GM11168 (cell line): ENCODE results near the gene HEXIM1.

Experiments
- in situ Hi-C: fragments of 300-500 bp; cut with MboI; formaldehyde crosslinking; loops from one replicate; pipeline ENCODE4 v1.12.0; 2022; ENCODE audit warnings: low sequenced_read_pairs; ENCODE audit not compliant: unreplicated experiment

HEXIM1 gene

DNA sequence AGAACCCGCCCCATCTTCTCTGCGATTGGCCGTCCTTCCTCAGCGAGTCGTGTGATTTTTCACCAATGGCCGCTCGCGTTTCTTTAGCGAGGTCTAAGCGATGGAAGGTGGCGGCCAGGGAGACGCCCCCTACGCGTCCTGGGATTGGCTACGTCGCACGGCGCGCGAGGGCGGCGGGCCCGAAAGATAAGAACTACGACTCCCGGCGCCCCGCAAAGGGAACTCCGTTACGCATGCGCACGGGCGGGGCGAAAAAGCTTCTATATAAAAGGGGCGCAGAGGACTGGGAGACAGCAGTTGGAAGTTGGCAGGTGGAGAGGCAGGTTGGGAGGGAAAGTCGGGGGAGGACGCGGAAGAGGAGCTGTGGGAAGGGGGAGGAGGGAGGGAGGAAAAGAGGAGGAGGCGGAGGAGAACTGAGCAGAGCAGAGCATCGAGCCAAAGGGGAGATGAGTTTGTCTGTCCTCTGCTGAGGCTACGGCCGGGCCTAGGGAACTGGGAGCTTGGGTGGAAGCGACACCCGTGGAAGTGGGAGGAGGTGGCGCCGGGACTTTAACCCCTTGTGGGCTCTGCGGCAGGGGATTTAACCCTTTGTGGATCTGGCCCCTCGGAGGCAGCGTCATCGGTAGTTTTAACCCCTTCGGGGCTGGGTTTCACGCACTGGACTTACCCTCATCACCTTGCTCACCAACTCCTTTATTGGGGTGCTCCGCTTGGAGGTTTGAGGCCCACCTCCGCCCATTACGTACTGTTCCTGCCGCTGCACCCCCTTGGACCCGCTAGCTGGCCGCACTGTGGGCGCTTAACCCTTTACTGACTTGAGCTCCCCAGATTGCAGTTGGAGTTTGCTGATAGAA is at the start of gene HEXIM1:
HEXIM1 (plus strand) TSS at position 293 of the 854 bp plus-strand sequence. CDS start 716 bp downstream, outside the sequence.
- in situ Hi-C loops, result loop anchor here (10.0 kb wide), 1 partner anchor 46 kb away; no protein-coding TSS in a partner anchor

DNA sequence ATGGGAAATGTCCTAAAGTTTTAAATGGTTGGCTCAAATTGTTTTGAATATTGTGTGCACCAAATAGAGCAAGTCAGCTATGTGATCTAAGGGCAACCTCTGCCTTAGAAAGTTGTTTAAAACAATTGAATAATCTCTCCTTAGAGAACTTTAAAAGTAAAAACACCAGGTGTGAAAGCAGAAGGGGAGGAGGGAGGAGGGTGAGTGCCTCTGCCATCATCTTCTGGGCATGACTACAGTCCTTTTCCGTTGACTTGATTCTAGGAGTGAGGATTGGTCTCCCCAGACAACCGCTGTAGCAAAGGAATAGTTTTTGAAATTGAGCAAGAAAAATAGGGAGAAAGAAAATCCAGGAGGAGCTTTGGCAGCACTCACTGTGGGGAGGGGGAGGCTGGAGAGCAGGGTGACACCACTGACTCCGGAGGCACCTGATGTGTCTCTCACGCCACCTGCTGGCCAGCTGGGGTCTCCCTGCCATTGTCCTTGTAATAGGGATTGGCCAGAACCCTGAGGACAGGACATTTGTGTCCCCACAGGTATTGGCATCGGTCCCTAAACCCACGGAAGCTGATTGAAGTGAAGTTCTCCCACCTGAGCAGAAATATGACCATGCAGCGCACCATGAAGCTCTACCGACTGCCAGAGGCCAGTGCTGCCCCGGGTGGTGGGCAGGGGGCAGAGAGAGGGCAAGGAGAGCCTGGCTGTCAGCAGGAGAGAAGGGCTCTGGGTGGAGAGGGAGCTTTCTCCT is 49.2 kb upstream of the HEXIM1 start:
- in situ Hi-C loops, result no loop called here

GRCh38 chr17:45101546-45101882 is 46.8 kb upstream of the HEXIM1 start:
- in situ Hi-C loops, result no loop called here

- in situ Hi-C loops, result no loop called here
These were observed 46.1 kb upstream of the HEXIM1 start for GRCh38 chr17:45101883-45102811.

DNA sequence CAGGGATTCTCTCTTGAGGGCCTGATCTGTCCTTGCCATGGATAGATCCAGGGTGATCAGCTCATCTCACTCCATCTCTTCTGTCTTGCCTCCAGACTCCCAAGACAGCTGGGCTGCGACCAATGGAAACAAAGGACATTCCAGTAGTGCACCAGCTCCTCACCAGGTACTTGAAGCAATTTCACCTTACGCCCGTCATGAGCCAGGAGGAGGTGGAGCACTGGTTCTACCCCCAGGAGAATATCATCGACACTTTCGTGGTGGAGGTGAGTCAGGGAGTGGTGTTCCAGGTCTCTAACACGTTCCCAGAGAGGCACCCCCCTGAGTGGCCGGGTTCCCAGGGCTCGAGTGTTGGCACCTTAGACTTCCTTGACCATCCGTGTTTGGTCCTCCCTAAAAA is 45.4 kb upstream of the HEXIM1 start:
- in situ Hi-C loops, result no loop called here

DNA sequence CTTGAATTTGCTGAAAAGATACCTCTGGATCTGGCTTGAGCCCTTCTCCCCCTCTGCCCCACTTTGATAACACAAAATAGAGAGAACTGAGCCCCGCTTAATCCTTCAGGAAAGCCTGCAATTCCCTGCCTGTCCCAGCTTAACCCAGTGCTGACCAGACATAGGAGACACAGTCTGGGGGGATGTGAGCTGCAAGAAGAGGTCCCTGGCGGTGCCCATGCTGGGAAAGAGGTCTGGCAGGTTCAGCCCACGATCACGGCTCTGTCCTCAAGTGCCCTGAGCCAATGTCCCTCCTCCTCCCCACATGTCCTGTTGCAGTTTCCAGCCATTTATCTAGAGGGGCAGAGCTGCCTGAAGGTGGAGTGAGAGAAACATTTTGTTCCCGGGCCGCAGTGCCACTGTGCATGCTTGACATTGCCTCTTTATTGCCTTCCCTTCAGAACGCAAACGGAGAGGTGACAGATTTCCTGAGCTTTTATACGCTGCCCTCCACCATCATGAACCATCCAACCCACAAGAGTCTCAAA is 44.9 kb upstream of the HEXIM1 start:
- in situ Hi-C loops, result no loop called here

GRCh38 chr17:45104029-45104428 is 44.2 kb upstream of the HEXIM1 start:
- in situ Hi-C loops, result no loop called here

DNA sequence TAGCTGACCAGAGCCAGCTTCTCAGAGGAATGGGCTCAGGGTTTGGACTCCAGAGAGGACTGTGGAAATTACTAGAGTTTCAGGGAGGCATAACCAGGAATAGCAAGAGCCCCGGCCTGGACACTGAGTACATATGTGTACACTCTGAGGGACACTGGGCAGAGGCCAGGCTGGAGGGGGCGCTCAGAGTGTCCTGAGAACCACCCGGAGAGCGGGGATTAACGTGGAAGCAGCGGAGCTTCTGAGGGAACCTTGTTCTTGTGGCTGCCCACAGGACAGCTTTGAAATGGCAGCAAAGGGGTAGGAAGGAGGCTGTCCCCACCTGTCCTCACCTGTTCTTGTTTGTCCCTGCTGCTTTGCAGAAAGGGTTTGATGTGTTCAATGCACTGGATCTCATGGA is 43.8 kb upstream of the HEXIM1 start:
- in situ Hi-C loops, result no loop called here

- in situ Hi-C loops, result no loop called here
These were observed 43.2 kb upstream of the HEXIM1 start for GRCh38 chr17:45104907-45105624.

- in situ Hi-C loops, result no loop called here
These were observed 42.2 kb upstream of the HEXIM1 start for GRCh38 chr17:45106096-45106495.

DNA sequence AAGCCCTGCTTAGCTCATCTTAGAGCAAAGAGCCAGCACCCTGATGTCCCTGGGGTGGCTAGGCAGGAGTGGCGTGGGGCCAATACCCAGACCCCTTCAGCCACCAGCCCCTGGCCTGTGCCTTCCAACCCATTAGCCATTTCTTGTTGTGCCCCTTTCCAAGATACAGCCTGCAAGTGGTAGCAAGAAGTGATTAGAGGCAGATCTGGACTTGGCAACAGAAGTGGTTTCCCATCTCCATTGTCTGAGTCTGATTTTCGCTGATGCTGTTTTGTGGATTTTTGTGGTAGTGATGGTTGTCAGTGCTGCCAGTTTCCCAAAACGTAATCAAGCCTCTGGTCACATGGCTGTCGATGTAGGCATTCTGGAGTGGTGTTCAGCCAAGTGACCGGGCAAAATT is 41.7 kb upstream of the HEXIM1 start:
- in situ Hi-C loops, result no loop called here

DNA sequence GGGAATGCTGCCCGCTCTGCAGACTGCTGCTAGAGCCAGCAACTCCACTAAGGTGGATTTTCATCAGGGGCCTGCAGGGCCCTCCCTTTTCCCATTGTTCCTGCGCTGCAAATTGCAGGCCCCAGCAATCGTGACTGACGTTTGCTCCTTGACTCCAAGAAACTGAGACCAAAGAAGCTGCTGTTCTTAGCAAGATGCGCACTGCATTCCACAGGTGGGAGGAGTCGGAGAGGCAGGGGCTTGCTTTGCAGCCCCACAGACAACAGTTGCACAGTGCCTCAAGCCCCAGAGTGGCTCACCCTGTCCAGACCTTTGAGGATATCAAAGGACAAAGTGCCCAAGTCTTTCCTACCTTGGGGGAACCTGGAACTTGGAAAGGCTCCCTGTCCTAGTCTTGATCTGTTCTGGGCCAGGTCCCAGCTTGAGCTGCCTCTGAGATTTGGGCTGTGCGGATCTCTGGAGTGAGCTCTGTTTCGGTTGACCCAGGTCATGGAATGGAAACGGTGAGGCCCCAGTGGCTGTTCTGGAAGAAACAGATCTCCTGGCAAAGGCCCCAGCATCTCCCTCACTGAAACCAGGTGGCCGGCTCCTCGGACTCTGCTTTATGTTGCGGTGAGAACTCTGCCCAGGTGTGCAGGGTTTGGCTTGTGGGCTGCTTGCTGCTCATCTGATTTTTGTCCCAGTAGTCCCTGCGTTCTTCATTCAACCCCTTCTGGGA is 40.8 kb upstream of the HEXIM1 start:
- in situ Hi-C loops, result no loop called here

- in situ Hi-C loops, result no loop called here
These were observed 40.2 kb upstream of the HEXIM1 start for GRCh38 chr17:45108051-45108450.

DNA sequence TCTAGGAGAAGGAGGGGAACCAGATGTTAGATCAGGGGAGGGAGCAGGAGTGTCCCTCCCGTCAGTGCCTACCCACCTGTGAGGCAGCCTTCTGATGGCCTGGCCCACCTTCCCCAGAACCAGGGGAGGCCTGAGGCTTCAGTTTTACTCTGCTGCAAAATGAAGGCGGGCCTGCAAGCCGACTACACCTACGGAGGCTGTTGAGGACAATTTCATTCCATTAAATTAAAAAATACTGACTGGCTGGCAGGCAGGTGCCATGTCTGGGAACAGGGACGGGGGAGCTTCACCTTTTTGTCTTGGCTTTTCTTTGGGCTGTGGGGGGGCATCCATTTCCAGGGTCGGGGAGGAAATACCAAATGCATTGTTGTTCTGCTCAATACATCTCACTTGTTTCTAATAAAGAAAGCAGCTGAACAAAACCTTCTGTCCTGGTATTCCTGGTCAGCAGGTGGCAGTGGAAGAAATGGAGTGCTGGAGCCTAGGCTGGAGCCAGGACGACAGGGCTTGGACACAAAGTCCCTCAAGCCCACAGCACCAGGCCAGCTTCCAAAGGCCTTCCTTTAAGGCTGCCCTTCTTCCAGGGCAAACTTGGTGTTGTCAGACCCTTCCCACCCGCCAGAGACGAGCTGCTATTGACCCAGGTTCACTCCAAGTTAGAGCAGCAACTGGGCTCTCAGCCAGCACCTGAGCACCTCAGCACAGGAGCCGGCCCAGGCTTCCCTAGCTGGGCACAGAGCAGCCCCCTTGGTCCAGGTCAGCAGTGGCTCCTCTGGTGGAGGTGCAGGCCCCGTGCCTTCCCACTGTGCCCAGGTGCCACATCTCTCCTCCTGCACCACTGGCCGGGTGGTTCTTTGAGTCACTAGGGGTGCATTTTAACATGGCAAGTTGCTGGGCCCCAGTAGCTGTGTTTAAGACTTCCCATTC is 39.4 kb upstream of the HEXIM1 start:
- in situ Hi-C loops, result no loop called here

DNA sequence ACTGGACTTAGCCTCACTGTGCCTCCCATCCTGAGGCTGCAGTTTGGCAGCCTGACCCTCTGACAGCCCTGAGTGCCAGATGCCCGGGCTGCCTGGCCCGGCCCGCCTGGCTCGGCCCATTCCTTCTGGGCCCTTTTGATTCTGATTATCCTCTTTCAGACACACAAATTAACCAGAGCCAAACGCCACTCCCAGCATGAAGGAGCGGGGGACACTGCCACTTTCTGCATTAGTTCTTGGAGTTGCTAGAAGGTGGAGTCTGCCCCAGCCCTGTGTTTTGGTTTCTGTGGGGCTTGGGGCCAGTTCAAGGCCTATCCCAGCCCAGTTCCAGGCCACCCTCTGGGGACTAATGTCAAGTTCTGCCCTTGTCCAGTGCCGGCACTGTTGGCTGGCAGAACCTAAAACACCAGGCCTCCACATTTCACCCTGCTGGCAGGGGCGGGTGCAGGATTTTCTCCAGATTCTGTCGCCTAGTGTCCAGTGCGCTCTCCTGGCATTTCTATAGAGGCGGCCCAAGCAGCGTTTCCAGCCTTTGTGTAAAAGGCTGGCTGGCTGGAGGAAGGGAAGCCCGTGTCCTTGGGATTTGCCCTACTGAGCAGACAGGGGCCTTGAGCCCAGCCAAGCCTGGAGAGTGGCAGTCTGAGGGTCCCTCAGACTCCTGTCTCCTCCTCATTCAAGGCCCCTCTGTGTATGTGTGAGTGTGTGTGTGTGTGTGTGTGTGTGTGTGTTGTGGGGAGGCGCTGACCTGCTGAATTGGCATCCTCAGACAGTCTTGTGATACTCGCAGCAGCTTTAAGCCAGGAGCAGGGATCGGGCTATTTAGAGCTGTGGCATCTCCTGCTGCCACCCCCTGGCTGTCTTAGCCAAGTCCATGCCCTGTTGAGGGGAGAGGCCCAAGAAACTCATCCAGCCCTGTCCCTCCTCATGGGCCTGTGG is 37.3 kb upstream of the HEXIM1 start:
- in situ Hi-C loops, result no loop called here

- in situ Hi-C loops, result no loop called here
These were observed 36.4 kb upstream of the HEXIM1 start for GRCh38 chr17:45111850-45112249.
